Thoracic aorta (tissue), 2 donors: ENCODE results near the gene GKN2. TPM values are rescaled to one million over a fixed set of nuclear protein-coding genes. Genes with fewer than 3 reads are reported as not detected.
A peak's percentile ranks its signal among the peaks of the same experiment; 100 is the strongest.

ENCODE experiments used
- ATAC-seq: fragments of 150-250 bp; one replicate; pipeline ENCODE4 v1.8.0; 2017; ENCODE audit warnings: low read depth; ENCODE audit not compliant: insufficient number of reproducible peaks, low FRiP score
- DNase-seq: peaks from one replicate; pipeline ENCODE4 v3.0.0-alpha.2; 2020; ENCODE audit warnings: low spot score
- H3K27ac ChIP-seq, 2 donors: fragments of 200-600 bp; sonication (generic); 1 replicate in 1 of 2; 2 replicates in 1 of 2; pipeline ENCODE4 v1.5.1; 2016; ENCODE audit warnings: mild to moderate bottlenecking in 2 of 2, moderate library complexity in 2 of 2
- H3K27me3 ChIP-seq: fragments of 200-600 bp; sonication (generic); replicated peaks from 2 replicates; pipeline ENCODE4 v1.6.0; 2016; ENCODE audit warnings: mild to moderate bottlenecking; ENCODE audit not compliant: insufficient read depth
- H3K36me3 ChIP-seq: fragments of 200-600 bp; sonication (generic); one replicate; pipeline ENCODE4 v1.5.1; 2016
- H3K4me1 ChIP-seq, 2 donors: fragments of 200-600 bp; sonication (generic); 1 replicate in 1 of 2; 2 replicates in 1 of 2; pipeline versions ENCODE4 v1.5.1 to v1.6.0; 2016; ENCODE audit warnings: low read depth in 2 of 2, mild to moderate bottlenecking in 1 of 2; ENCODE audit not compliant: control insufficient read depth in 1 of 2
- H3K4me3 ChIP-seq: fragments of 200-600 bp; sonication (generic); 2 replicates; pipeline ENCODE4 v1.5.1; 2016; ENCODE audit warnings: mild to moderate bottlenecking
- H3K9me3 ChIP-seq: fragments of 200-600 bp; sonication (generic); 2 replicates; pipeline ENCODE4 v1.5.1; 2016
- total RNA-seq, 2 donors: library from RNA; depleted of rRNA; stranded (reverse); fragments of >200 nt; gene quantifications; one replicate each; pipeline versions ENCODE4 v1.1.0 to v1.2.3, GENCODE V29; 2016
- TF ChIP-seq, protein P1 (sequence below): fragments of 200-600 bp; sonication (generic); IDR thresholded peaks from one replicate; pipeline ENCODE4 v1.5.1; 2019; ENCODE audit warnings: antibody characterized with exemption

The GKN2 gene
- total RNA-seq, 2 donors from 2014 or later = 9.7 TPM; not detected in 1

GRCh38 chr2:68912111-68912510 lies 40.6 kb downstream of the GKN2 start:
- no peaks in the 10 kb centered on the region for H3K9me3 ChIP-seq
- H3K4me1 ChIP-seq = peaks cover 9 to 20% of the 10 kb centered on the region in 2 donors
- H3K36me3 ChIP-seq = no peaks in the 10 kb centered on the region
- TF ChIP-seq, protein P1, sequence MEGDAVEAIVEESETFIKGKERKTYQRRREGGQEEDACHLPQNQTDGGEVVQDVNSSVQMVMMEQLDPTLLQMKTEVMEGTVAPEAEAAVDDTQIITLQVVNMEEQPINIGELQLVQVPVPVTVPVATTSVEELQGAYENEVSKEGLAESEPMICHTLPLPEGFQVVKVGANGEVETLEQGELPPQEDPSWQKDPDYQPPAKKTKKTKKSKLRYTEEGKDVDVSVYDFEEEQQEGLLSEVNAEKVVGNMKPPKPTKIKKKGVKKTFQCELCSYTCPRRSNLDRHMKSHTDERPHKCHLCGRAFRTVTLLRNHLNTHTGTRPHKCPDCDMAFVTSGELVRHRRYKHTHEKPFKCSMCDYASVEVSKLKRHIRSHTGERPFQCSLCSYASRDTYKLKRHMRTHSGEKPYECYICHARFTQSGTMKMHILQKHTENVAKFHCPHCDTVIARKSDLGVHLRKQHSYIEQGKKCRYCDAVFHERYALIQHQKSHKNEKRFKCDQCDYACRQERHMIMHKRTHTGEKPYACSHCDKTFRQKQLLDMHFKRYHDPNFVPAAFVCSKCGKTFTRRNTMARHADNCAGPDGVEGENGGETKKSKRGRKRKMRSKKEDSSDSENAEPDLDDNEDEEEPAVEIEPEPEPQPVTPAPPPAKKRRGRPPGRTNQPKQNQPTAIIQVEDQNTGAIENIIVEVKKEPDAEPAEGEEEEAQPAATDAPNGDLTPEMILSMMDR = no peak
- DNase-seq (no peak), ATAC-seq (no peak)
- H3K4me3 ChIP-seq = no peak overlapping the region
- no peaks in the 10 kb centered on the region for H3K27me3 ChIP-seq
- no peak overlapping the region for H3K27ac ChIP-seq

DNA sequence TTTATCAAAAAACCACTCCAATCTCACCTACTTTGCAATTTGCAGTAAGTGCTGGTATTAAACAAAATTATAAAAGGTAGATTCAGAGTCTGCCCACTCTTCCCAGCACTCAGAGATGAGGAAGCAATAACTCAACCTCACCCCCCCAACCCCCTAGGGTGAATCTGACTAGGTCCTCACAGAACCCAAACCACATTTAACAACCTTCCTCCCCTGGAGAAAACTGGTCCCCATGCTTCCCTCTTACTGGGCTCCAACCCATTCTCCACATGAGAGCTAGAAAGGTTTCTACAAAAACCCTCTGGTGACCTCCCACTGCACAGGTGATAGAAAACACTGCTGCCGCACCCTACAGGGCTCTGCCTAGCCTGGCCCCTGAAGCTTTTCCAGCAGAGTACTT lies 41.0 kb downstream of the GKN2 start:
- ATAC-seq (no peak), DNase-seq (no peak)
- Histone ChIP-seq H3K4me1 (peaks cover 9 to 20% of the 10 kb centered on the region in 2 donors), H3K27me3 (no peaks in the 10 kb centered on the region), H3K27ac (no peak overlapping the region), H3K9me3 (no peaks in the 10 kb centered on the region), H3K36me3 (no peaks in the 10 kb centered on the region), H3K4me3 (no peak overlapping the region)
- TF ChIP-seq, protein P1 = no peak

GRCh38 chr2:68911246-68911645 lies 41.4 kb downstream of the GKN2 start:
- Histone ChIP-seq H3K4me3 (no peak overlapping the region), H3K27me3 (no peaks in the 10 kb centered on the region), H3K9me3 (no peaks in the 10 kb centered on the region), H3K36me3 (no peaks in the 10 kb centered on the region), H3K4me1 (peaks cover 9 to 17% of the 10 kb centered on the region in 2 donors), H3K27ac (no peak overlapping the region)
- DNase-seq (no peak), ATAC-seq (no peak)
- TF ChIP-seq, protein P1 = no peak

GRCh38 chr2:68909793-68910674 lies 42.7 kb downstream of the GKN2 start:
- Histone ChIP-seq H3K4me1 (peaks cover 9 to 14% of the 10 kb centered on the region in 2 donors), H3K36me3 (no peaks in the 10 kb centered on the region), H3K9me3 (no peaks in the 10 kb centered on the region), H3K27me3 (no peaks in the 10 kb centered on the region), H3K27ac (no peak overlapping the region), H3K4me3 (no peak overlapping the region)
- TF ChIP-seq, protein P1 = peak; percentile 94
- no peak for ATAC-seq
- peak; percentile 31 for DNase-seq

- DNase-seq (peak; percentile 43), ATAC-seq (peak; percentile 95)
- Histone ChIP-seq H3K27ac (peak overlapping the region; percentile 48 to 59), H3K27me3 (no peaks in the 10 kb centered on the region), H3K9me3 (no peaks in the 10 kb centered on the region), H3K4me1 (peaks cover 9 to 14% of the 10 kb centered on the region in 2 donors), H3K36me3 (no peaks in the 10 kb centered on the region), H3K4me3 (no peak overlapping the region)
- TF ChIP-seq, protein P1 = no peak
Measured at GRCh38 chr2:68908392-68908970, 44.2 kb downstream of the GKN2 start.
